K562 (cell line): Measurements from ENCODE around the gene DNAJC11. TPM values are rescaled to one million over a fixed set of nuclear protein-coding genes. Genes with fewer than 3 reads are reported as not detected.

ENCODE experiments used
- CBFB ChIP-seq: sonication (generic); formaldehyde crosslinking; IDR thresholded peaks from 2 replicates; pipeline ENCODE4 v1.4.0; 2020; ENCODE audit warnings: mild to moderate bottlenecking, missing genetic modification reagents
- FOXA3 ChIP-seq, 2 experiments: fragments of 450-650 bp in 1 of 2; sonication (generic) in 1 of 2; formaldehyde crosslinking; IDR thresholded peaks in 1 of 2; conservative IDR thresholded peaks in 1 of 2; 2 replicates each; pipeline versions ENCODE4 v1.4.0 to v1.8.0; 2020 to 2022; ENCODE audit warnings: mild to moderate bottlenecking in 2 of 2, missing genetic modification reagents in 1 of 2
- FOXK1 ChIP-seq: sonication (generic); formaldehyde crosslinking; IDR thresholded peaks from 2 replicates; pipeline ENCODE4 v1.8.0; 2022; ENCODE audit warnings: missing genetic modification reagents, mild to moderate bottlenecking, borderline replicate concordance
- GATA2 ChIP-seq: sonication (generic); formaldehyde crosslinking; IDR thresholded peaks from 2 replicates; pipeline ENCODE4 v1.4.0; 2020; ENCODE audit warnings: mild to moderate bottlenecking, missing genetic modification reagents
- HMGXB4 ChIP-seq: sonication (generic); formaldehyde crosslinking; IDR thresholded peaks from 2 replicates; pipeline ENCODE4 v1.8.1; 2023; ENCODE audit warnings: mild to moderate bottlenecking, missing genetic modification reagents
- IRF2 ChIP-seq: sonication (generic); formaldehyde crosslinking; IDR thresholded peaks from 2 replicates; pipeline ENCODE4 v1.8.1; 2022; ENCODE audit warnings: mild to moderate bottlenecking, missing genetic modification reagents
- SMARCA4 ChIP-seq: fragments of 450-650 bp; IDR thresholded peaks from 2 replicates; pipeline ENCODE4 v1.6.1; 2016
- TCF7L2 ChIP-seq: fragments of 150-350 bp; IDR thresholded peaks from 2 replicates; pipeline ENCODE4 v1.6.1; 2016; ENCODE audit warnings: low read depth, mild to moderate bottlenecking, low read length, moderate library complexity
- ZBTB49 ChIP-seq: sonication (generic); formaldehyde crosslinking; IDR thresholded peaks from 2 replicates; pipeline ENCODE4 v1.8.0; 2022; ENCODE audit warnings: missing genetic modification reagents, mild to moderate bottlenecking, borderline replicate concordance
- ZNF23 ChIP-seq: fragments of 250-450 bp; sonication (Bioruptor Pico); IDR thresholded peaks from 2 replicates; pipeline ENCODE4 v1.4.0; 2020; ENCODE audit warnings: mild to moderate bottlenecking
- ZNF407 ChIP-seq: fragments of 450-650 bp; IDR thresholded peaks from 2 replicates; pipeline ENCODE4 v1.6.1; 2016; ENCODE audit warnings: low read depth
- polyA plus RNA-seq, 8 experiments: library from polyadenylated mRNA; depleted of rRNA in 4 of 8; stranded (reverse) in 5 of 8; unstranded in 3 of 8; fragments of >200 nt; fragmentation: Nextera tagmentation in 2 of 8; fragmentation: Illumina TruSeq in 1 of 8; extraction: Ambion mirVana in 2 of 8; extraction: Trizol in 1 of 8; gene quantifications; 2 replicates each; pipeline versions ENCODE4 v1.2.1 to v1.2.3, GENCODE V29; 2011 to 2014; ENCODE audit warnings: inconsistent platforms in 1 of 8, missing spikeins in 1 of 8
- total RNA-seq, 7 experiments: library from RNA; depleted of rRNA in 6 of 7; stranded (reverse); fragments of >200 nt in 6 of 7; fragmentation: Illumina TruSeq in 2 of 7; extraction: Trizol in 2 of 7; gene quantifications; 2 replicates each; pipeline versions ENCODE4 v1.2.1 to v1.2.3, GENCODE V29; 2011 to 2021; ENCODE audit warnings: low replicate concordance in 1 of 7
- TF ChIP-seq, protein P1 (sequence below): fragments of 200-400 bp; formaldehyde crosslinking; IDR thresholded peaks from 2 replicates; pipeline ENCODE4 v1.6.1; 2017; ENCODE audit warnings: mild to moderate bottlenecking, low read depth, low read length, moderate library complexity

Gene DNAJC11
- total and polyA plus RNA-seq, 9 of the 15 experiments (the other 6 are each of a cell fraction or from before 2014, with no cell fraction given) = 14.1 to 123 (median 76.6) TPM

DNA sequence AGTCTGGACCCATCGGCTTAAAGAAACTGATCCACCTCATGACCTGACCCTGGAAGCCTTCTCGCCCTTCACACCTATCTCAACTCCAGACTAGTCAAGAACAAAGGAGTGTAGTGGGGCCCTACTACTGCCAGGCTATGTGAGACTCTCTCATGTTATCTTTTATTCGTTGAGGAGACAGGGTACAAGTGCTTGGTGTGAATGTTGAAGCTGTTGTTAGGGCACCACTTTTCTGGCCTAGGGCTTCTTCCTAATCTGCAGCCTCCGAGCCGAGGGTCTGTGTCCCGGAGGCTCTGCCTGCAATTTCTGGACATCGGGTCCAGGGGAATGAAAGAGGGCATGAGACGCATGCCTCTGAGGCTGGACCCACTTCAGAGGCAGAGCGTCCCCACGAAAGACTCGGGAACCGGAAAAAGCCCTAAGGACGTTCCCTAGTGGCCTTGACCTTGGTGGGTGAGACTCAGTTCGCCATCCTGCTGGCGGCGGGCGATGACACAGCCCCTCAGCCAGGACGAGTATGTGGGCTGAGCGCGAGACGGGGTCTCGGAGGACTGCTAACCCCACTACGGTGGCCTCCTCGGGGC is 671 bp downstream of the DNAJC11 start (continued):
- peak; percentile 82; the same call in 1 of the 2 replicates for TF ChIP-seq ZBTB49 (CRISPR knock-in tag)
- peak; percentile 54; the same call in 1 of the 2 replicates for TF ChIP-seq ZNF407
- TF ChIP-seq FOXK1 (CRISPR knock-in tag) = peak; percentile 60; the same call in 1 of the 2 replicates
- TF ChIP-seq IRF2 = no peak
- TF ChIP-seq SMARCA4 = no peak
- peak; percentile 78 for TF ChIP-seq CBFB (CRISPR knock-in tag)
- TF ChIP-seq HMGXB4 = 0 out of 2 replicates have a peak, but pooled peaks have one; percentile 23
- TF ChIP-seq GATA2 = peak; percentile 20; the same call in 1 of the 2 replicates
- peak in 1 of 2 experiments; percentile 57; a peak in 1 of 4 replicates for TF ChIP-seq FOXA3 (CRISPR knock-in tag; conservative IDR thresholded peaks at IDR 0.05 in 1 of 2, IDR thresholded peaks at IDR 0.05 in 1 of 2)
- TF ChIP-seq ZNF23 (CRISPR knock-in tag) = no peak
- no peak for TF ChIP-seq TCF7L2
- TF ChIP-seq, protein P1, sequence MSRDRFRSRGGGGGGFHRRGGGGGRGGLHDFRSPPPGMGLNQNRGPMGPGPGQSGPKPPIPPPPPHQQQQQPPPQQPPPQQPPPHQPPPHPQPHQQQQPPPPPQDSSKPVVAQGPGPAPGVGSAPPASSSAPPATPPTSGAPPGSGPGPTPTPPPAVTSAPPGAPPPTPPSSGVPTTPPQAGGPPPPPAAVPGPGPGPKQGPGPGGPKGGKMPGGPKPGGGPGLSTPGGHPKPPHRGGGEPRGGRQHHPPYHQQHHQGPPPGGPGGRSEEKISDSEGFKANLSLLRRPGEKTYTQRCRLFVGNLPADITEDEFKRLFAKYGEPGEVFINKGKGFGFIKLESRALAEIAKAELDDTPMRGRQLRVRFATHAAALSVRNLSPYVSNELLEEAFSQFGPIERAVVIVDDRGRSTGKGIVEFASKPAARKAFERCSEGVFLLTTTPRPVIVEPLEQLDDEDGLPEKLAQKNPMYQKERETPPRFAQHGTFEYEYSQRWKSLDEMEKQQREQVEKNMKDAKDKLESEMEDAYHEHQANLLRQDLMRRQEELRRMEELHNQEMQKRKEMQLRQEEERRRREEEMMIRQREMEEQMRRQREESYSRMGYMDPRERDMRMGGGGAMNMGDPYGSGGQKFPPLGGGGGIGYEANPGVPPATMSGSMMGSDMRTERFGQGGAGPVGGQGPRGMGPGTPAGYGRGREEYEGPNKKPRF = no peak
